Coronary artery (tissue), 2 donors: ENCODE measurements around the gene KRT72.
A peak's percentile ranks its signal among the peaks of the same experiment; 100 is the strongest.

Experiments
- DNase-seq: peaks from one replicate; pipeline ENCODE4 v3.0.0-alpha.2; 2017; ENCODE audit warnings: low spot score
- H3K27ac ChIP-seq, 2 donors: fragments of 200-600 bp; sonication (generic); one replicate each; pipeline ENCODE4 v1.5.1; 2016 to 2019
- H3K4me3 ChIP-seq: fragments of 200-600 bp; sonication (generic); 2 replicates; pipeline ENCODE4 v1.5.1; 2016; ENCODE audit warnings: mild to moderate bottlenecking, moderate library complexity
- TF ChIP-seq, protein P1 (sequence below): fragments of 200-600 bp; sonication (generic); IDR thresholded peaks from one replicate; pipeline ENCODE4 v1.5.1; 2019; ENCODE audit warnings: antibody characterized with exemption

The KRT72 gene

GRCh38 chr12:52614381-52615207 is 13.3 kb upstream of the KRT72 start:
- TF ChIP-seq, protein P1, sequence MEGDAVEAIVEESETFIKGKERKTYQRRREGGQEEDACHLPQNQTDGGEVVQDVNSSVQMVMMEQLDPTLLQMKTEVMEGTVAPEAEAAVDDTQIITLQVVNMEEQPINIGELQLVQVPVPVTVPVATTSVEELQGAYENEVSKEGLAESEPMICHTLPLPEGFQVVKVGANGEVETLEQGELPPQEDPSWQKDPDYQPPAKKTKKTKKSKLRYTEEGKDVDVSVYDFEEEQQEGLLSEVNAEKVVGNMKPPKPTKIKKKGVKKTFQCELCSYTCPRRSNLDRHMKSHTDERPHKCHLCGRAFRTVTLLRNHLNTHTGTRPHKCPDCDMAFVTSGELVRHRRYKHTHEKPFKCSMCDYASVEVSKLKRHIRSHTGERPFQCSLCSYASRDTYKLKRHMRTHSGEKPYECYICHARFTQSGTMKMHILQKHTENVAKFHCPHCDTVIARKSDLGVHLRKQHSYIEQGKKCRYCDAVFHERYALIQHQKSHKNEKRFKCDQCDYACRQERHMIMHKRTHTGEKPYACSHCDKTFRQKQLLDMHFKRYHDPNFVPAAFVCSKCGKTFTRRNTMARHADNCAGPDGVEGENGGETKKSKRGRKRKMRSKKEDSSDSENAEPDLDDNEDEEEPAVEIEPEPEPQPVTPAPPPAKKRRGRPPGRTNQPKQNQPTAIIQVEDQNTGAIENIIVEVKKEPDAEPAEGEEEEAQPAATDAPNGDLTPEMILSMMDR: no peak
- no peak overlapping the region for H3K4me3 ChIP-seq
- DNase-seq: no peak
- H3K27ac ChIP-seq: no peak overlapping the region

DNA sequence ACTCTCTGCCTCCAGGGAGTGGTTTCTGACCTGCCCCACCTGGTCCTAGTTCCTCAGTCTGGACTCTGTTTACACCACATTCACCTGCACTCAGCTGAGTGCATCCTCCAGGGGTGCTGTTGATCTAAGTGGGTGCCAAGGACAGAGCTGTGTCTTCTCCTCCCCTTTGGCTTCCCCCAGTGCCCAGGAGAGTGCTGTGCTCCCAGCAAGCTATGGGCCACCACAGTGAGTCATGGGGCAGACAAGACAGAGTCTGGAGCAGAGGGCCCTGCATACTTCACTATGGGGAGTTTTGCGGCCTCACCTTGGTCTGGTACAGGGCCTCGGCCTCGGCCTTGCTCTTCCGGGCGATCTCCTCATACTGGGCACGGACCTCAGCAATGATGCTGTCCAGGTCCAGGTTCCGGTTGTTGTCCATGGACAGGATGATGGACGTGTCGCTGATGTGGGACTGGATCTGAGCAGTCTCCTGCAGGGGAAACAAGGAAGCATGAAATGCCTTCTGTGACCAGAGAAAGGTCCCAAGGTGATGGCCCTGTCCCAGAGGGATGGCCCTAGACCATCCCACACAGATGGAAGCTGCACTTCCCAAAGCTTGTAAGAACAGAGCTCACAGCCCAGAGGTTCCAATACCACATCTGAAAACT is 12.2 kb upstream of the KRT72 start:
- Histone ChIP-seq H3K27ac (no peak overlapping the region), H3K4me3 (no peak overlapping the region)
- TF ChIP-seq, protein P1: no peak
- peak; percentile 40 for DNase-seq

DNA sequence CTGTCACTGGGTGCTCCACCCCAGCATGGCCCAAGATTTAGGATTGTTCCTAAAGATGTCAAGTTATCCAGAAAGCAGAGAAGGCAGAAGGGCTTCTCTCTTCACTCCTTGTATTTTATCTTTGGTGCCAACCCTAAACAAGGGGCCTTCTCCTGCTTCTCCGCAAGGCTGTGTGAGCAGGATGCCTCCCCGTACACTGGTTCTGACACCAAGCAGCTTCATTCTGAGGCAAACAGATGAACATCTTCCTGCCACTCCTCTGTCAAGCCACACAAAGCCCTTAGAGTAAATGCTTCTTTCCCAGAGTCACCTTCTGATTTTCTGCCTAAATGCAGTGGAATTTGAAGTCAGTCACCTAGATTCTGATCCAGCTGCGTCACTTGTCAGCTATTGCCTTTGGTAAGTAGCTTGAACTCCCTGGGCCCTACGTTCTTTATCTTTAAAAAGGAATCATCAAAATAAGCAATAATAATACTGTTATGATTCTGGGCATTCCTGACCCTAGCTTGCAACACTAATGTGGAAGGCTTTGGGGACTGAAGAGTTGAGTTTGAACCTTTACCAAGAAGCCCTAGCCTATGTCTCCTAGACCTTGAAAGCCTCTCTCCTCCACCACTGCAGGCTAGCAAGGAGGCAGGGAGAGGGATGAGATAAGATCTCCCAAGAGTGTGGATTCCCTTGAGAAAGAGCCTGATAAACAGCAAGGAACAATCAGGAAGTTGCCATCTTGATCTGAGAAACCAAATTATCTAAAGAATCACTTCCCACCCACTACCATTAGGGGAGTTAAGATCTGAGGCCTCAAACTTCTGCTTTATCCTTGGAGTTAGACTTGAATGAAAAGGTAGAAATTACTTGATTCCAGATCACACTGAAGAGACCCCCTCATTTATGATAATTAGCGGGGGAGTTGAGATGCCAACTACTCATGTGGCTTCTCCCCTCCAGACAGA is 11.4 kb upstream of the KRT72 start:
- TF ChIP-seq, protein P1: no peak
- H3K27ac ChIP-seq: no peak overlapping the region
- peak; percentile 12 for DNase-seq
- H3K4me3 ChIP-seq: no peak overlapping the region

DNA sequence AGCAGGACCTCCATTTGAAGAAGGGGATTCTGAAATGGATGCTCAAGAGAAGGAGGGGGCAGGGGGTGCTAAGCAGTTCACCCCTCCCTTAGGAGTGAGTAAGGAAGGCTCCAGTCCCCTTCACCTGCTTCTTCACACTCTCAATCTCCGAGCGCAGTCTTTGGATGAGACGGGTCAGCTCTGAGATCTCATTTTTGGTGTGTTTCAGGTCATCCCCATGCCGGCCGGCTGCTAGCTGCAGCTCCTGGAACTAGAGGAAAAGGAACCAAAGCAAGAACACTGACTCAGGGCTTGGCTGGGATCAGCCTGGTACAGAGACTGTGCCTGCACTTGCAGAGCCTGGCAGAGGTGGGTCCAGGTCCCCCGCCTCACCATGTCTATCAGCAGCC is 9.8 kb upstream of the KRT72 start:
- H3K4me3 ChIP-seq: no peak overlapping the region
- DNase-seq: peak; percentile 47
- H3K27ac ChIP-seq: no peak overlapping the region
- TF ChIP-seq, protein P1: no peak

DNA sequence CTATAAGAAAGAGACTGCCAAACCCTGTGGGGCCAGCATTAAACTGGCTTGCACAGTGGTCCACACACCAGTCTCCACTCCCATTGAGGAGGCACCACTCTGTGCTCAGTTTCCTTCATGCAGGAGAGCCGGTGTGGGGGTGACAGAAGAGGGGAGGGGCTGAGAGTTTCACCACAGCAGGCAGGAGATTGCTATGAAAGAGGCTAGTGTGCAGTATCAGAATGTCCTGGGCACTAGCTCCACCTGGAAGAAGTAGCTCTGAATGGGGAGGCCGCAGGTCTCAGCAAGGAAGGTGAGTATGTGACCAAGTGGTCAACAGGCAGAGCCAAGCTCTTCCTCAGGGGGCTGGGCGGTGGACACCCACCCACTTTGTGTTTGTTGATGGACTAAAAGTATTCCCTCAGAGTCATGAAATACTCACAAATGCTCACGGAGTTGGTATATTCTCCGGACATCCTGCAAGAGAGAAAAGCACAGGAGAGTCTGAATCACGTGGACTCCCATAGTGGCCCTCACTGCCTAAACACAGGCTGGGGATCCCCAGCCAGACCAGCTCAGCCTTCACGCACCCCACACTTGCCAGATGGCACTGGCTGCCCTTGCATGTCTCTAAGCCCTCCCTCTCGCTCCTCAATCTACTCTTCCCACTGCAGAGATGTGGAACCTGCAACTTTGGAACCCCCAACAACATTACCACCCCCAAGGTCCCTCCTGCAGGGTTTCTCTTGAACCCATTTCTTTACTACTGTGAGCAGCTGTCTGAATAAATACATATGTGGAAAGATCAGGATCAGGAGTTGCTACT is 7.8 kb upstream of the KRT72 start:
- no peak overlapping the region for H3K27ac ChIP-seq
- no peak overlapping the region for H3K4me3 ChIP-seq
- peak; percentile 43 for DNase-seq
- TF ChIP-seq, protein P1: no peak

DNA sequence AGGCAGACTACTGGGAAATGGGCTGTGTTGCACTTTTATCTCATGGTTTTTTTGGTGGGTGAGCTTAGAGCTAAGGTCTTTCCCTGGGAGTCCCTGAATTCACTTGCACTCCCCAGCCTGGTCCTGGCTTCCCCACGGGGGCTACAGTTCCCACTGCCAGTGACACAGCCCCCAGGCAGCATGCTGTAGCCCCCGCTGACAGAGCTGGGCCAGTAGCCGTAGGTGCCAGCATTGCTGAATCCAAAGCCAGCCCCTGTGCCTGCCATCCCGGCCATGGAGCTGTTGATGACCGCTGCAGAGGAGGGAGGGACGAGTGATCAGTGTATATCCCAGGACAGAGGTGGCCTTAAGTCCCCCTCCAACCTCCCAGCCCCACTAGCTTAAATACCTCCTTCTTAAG is 6.9 kb upstream of the KRT72 start:
- DNase-seq: peak; percentile 66
- TF ChIP-seq, protein P1: no peak
- Histone ChIP-seq H3K4me3 (no peak overlapping the region), H3K27ac (no peak overlapping the region)
